ENCODE data around the gene FAM89B. TPM values are rescaled to one million over a fixed set of nuclear protein-coding genes. Genes with fewer than 3 reads are reported as not detected.

FAM89B gene
- total and polyA plus RNA-seq, 7 donors: 34.0 to 96.7 (median 63.3) TPM

DNA sequence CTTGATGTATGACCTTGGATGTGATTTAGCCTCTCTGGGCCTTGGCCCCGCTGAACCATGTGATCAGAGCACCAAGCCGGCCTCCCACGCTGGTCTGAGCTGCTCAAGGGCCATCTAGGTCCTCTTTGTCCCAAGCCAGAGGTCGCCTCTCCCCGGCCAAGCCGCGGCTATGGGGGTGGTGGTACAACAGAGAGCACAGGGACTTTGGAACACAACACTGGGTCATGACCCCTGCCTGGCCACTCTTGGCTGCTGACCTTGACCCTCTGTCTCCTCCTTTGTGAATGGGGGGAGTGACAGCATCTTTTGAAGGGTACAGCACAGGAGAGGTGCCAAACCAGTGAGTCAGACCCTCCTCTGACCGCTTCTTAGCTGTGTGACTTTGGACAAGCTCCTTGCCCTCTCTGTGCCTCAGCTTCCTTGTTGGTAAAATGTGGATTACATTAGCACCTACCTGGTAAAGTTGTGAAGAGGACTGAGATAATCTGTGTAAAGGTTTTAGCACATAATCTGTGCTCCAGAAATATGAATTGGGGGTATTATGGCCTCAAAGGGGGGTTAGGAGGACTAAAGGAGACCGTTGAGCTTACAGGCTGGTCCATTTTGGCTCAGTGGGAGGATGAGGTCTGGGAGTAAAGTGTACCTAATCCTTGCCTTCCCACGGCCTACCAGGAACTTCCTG, 42.7 kb upstream of the FAM89B start:
- WGBS, 2 donors: 87% methylated on average over 10 of the region's 10 CpGs
- no peak for TF ChIP-seq POLR2AphosphoS5 (IDR thresholded peaks at IDR 0.05)

DNA sequence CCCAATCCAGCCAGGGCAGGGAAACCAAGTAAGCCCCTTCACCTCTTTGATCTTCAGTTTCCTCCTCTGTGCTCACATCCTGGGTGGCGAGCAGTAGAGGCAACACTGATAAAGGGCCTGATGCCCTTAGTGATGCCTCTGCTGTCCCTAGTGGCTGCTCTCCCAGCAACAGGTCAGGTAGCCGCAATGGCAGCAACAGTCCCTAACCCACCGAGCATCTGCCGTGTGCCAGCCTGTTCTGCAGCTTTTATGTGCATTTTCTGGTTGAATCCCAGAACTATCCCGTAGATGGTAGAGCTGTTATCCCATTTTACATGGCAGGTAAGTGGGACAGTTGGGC, 42.2 kb upstream of the FAM89B start:
- peaks cover 30 to 88% (median 41%) of the 10 kb centered on the region in 4 donors for H3K36me3 ChIP-seq
- H3K27me3 ChIP-seq: no peaks in the 10 kb centered on the region
- H3K4me3 ChIP-seq: no peak overlapping the region
- no peak overlapping the region for H3K27ac ChIP-seq
- H3K9me3 ChIP-seq: no peaks in the 10 kb centered on the region
- peaks cover 0 to 19% (median 15%) of the 10 kb centered on the region in 4 donors for H3K4me1 ChIP-seq
- intact Hi-C loops (cut with DNase I): no loop called here
- no peak for DNase-seq
- TF ChIP-seq, protein P1, sequence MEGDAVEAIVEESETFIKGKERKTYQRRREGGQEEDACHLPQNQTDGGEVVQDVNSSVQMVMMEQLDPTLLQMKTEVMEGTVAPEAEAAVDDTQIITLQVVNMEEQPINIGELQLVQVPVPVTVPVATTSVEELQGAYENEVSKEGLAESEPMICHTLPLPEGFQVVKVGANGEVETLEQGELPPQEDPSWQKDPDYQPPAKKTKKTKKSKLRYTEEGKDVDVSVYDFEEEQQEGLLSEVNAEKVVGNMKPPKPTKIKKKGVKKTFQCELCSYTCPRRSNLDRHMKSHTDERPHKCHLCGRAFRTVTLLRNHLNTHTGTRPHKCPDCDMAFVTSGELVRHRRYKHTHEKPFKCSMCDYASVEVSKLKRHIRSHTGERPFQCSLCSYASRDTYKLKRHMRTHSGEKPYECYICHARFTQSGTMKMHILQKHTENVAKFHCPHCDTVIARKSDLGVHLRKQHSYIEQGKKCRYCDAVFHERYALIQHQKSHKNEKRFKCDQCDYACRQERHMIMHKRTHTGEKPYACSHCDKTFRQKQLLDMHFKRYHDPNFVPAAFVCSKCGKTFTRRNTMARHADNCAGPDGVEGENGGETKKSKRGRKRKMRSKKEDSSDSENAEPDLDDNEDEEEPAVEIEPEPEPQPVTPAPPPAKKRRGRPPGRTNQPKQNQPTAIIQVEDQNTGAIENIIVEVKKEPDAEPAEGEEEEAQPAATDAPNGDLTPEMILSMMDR (IDR thresholded peaks at IDR 0.05): no peak
- TF ChIP-seq EP300 (IDR thresholded peaks at IDR 0.05): no peak
- no peak for TF ChIP-seq POLR2AphosphoS5 (IDR thresholded peaks at IDR 0.05)
- no peak for TF ChIP-seq POLR2A (IDR thresholded peaks at IDR 0.05)
- 85 to 86% methylated on average over 5 of the region's 5 CpGs for WGBS, 2 donors

More for the DNA sequence above, 42.7 kb upstream of the FAM89B start:
- peaks cover 30 to 83% (median 40%) of the 10 kb centered on the region in 4 donors for H3K36me3 ChIP-seq
- no peaks in the 10 kb centered on the region for H3K9me3 ChIP-seq
- intact Hi-C loops (cut with DNase I): no loop called here
- no peak for DNase-seq
- H3K4me1 ChIP-seq: peaks cover 0 to 19% (median 15%) of the 10 kb centered on the region in 4 donors
- H3K4me3 ChIP-seq: no peak overlapping the region
- no peak overlapping the region for H3K27ac ChIP-seq
- H3K27me3 ChIP-seq: no peaks in the 10 kb centered on the region

DNA sequence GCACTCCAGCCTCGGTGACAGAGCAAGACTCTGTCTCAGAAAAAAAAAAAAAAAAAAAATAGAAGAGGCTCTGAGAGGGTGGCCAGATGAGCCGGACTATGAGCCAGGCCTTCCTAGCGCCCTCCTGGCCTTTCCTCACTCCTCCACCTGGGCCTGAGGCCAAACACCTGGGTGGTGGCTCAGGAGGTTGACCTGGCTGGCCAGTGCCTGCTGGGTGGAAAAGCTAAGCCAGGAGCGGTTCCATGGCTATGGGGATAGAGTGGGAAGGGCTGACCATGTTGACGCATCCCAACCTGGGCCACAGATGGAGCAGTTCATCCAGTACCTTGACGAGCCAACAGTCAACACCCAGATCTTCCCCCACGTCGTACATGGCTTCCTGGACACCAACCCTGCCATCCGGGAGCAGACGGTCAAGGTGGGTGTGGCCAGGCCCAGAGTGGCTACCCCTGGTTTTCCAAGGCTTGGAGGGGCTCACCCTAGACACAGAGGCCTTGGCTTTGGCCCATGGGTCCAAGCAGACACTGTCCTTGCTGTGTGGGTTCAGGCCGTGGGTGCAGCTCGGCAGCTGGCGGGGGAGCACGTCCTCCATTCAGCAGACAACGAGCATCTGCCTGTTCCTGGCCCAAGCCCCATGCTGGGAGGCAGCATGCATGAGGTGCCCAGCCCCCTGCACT, 39.8 kb upstream of the FAM89B start:
- peak overlapping the region in 1 of 4 donors; percentile 45 for H3K27ac ChIP-seq

DNA sequence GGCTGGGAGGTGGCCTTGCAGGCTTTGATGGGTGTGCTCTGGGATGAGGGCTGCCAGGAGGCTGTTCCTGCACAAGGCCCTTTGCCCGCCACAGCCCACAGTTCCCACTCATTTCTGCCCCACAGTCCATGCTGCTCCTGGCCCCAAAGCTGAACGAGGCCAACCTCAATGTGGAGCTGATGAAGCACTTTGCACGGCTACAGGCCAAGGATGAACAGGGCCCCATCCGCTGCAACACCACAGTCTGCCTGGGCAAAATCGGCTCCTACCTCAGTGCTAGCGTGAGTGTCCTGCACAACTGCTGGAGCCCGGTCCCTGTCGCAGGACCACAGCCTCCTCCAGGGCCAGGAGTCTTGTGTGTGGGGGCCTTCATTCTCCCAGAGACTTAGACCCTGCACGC, 37.2 kb upstream of the FAM89B start:
- H3K36me3 ChIP-seq: peaks cover 28 to 91% (median 59%) of the 10 kb centered on the region in 4 donors
- 88 to 95% methylated on average over 9 of the region's 9 CpGs for WGBS, 2 donors
- peaks cover 0 to 11% (median 10%) of the 10 kb centered on the region in 4 donors for H3K4me1 ChIP-seq
- intact Hi-C loops (cut with DNase I): no loop called here
- H3K4me3 ChIP-seq: no peak overlapping the region
- no peaks in the 10 kb centered on the region for H3K9me3 ChIP-seq
- H3K27ac ChIP-seq: no peak overlapping the region
- H3K27me3 ChIP-seq: no peaks in the 10 kb centered on the region
- TF ChIP-seq POLR2AphosphoS5 (IDR thresholded peaks at IDR 0.05): peak in 1 of 4 donors; percentile 6
- TF ChIP-seq, protein P1 (IDR thresholded peaks at IDR 0.05): no peak
- no peak for DNase-seq

More for the DNA sequence above, 39.8 kb upstream of the FAM89B start:
- no peaks in the 10 kb centered on the region for H3K4me1 ChIP-seq
- intact Hi-C loops (cut with DNase I): no loop called here
- H3K36me3 ChIP-seq: peaks cover 33 to 96% (median 46%) of the 10 kb centered on the region in 4 donors
- no peaks in the 10 kb centered on the region for H3K9me3 ChIP-seq
- H3K4me3 ChIP-seq: no peak overlapping the region
- DNase-seq: peak; percentile 69
- TF ChIP-seq POLR2AphosphoS5 (IDR thresholded peaks at IDR 0.05): no peak
- TF ChIP-seq, protein P1 (IDR thresholded peaks at IDR 0.05): no peak
- no peak for TF ChIP-seq POLR2A (IDR thresholded peaks at IDR 0.05)
- TF ChIP-seq EP300 (IDR thresholded peaks at IDR 0.05): no peak
- WGBS, 2 donors: 91% methylated on average over 15 of the region's 15 CpGs
- no peaks in the 10 kb centered on the region for H3K27me3 ChIP-seq

DNA sequence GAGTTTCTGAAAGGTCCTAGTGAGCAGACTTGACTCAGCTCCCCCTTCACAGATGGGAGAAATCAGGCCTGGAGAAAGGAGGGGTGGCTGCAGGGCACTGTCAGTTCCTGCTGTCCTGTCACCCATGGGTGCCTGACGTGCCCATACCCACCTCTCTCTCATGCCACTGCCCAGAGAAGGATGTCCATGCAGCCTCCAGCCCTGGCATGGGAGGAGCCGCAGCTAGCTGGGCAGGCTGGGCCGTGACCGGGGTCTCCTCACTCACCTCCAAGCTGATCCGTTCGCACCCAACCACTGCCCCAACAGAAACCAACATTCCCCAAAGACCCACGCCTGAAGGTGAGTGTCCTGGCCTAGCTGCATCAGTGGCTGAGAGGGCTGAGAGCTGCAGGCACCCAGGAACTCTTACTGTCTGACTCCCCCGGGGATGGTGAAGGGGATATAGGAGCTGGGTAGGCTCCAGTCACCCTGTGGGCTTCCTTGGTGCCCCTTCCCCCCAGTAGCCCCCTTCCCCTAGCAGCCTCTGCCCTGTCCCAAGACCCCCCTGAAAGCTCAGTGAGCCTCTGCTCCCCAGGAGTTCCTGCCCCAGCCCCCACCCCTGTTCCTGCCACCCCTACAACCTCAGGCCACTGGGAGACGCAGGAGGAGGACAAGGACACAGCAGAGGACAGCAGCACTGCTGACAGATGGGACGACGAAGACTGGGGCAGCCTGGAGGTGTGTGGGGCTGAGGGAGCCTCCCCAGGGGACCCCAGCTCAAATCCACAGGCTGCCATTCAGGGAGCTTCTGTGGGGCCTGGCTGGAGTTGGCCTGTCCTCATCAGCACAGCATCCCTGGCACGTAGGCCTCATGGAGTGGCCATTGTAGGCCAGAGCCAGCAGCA, 35.7 kb upstream of the FAM89B start:
- Histone ChIP-seq H3K27me3 (no peaks in the 10 kb centered on the region), H3K27ac (no peak overlapping the region), H3K9me3 (no peaks in the 10 kb centered on the region), H3K36me3 (peaks cover 13 to 76% (median 44%) of the 10 kb centered on the region in 4 donors), H3K4me1 (peaks cover 0 to 27% (median 23%) of the 10 kb centered on the region in 4 donors), H3K4me3 (no peak overlapping the region)
- WGBS, 2 donors: 83 to 90% methylated on average over 12 of the region's 12 CpGs
- TF ChIP-seq EP300 (IDR thresholded peaks at IDR 0.05): no peak
- no peak for TF ChIP-seq POLR2A (IDR thresholded peaks at IDR 0.05)
- TF ChIP-seq, protein P1 (IDR thresholded peaks at IDR 0.05): no peak
- TF ChIP-seq POLR2AphosphoS5 (IDR thresholded peaks at IDR 0.05): no peak
- intact Hi-C loops (cut with DNase I): no loop called here
- DNase-seq: peak; percentile 67

Measured in sigmoid colon (tissue), 7 donors.